Muscle of arm (tissue), 12 donors: ENCODE results near the gene KAT6B. TPM values are rescaled to one million over a fixed set of nuclear protein-coding genes. Genes with fewer than 3 reads are reported as not detected.

Experiments used
- DNase-seq: peaks from one replicate; pipeline ENCODE4 v3.0.0-alpha.2; 2013
- polyA plus RNA-seq, 12 donors: library from polyadenylated mRNA; unstranded; fragments of 120-200 nt; gene quantifications; one replicate each; pipeline ENCODE4 v1.2.1, GENCODE V29; 2013; ENCODE audit not compliant: insufficient read length in 12 of 12

The KAT6B gene
- polyA plus RNA-seq, 12 donors, result 17.6 to 37.1 (median 19.7) TPM; not detected in 1

GRCh38 chr10:75011221-75011620 is 184.8 kb downstream of the KAT6B start:
- DNase-seq, result no peak

GRCh38 chr10:75012471-75012870 is 186.1 kb downstream of the KAT6B start:
- no peak for DNase-seq

- no peak for DNase-seq
Observed at GRCh38 chr10:75013007-75013406, 186.6 kb downstream of the KAT6B start.

GRCh38 chr10:75013522-75013921 is 187.1 kb downstream of the KAT6B start:
- DNase-seq, result no peak

GRCh38 chr10:75014516-75015230 is 188.3 kb downstream of the KAT6B start:
- no peak for DNase-seq

- no peak for DNase-seq
Observed at GRCh38 chr10:75015442-75015841, 189.0 kb downstream of the KAT6B start.

- DNase-seq, result no peak
Observed at GRCh38 chr10:75016325-75016724, 189.9 kb downstream of the KAT6B start.

- no peak for DNase-seq
Observed at GRCh38 chr10:75018251-75018650, 191.9 kb downstream of the KAT6B start.

- no peak for DNase-seq
Observed at GRCh38 chr10:75018686-75019307, 192.4 kb downstream of the KAT6B start.

GRCh38 chr10:75019370-75019769 is 193.0 kb downstream of the KAT6B start:
- peak; percentile 27 for DNase-seq

GRCh38 chr10:75020168-75020567 is 193.8 kb downstream of the KAT6B start:
- no peak for DNase-seq

GRCh38 chr10:75021379-75022249 is 195.2 kb downstream of the KAT6B start:
- DNase-seq, result no peak

- no peak for DNase-seq
Observed at GRCh38 chr10:75023074-75023473, 196.7 kb downstream of the KAT6B start.

- no peak for DNase-seq
Observed at GRCh38 chr10:75024971-75025523, 198.6 kb downstream of the KAT6B start.

- DNase-seq, result no peak
Observed at GRCh38 chr10:75028049-75028448, 201.6 kb downstream of the KAT6B start.

- DNase-seq, result no peak
Observed at GRCh38 chr10:75028748-75029147, 202.3 kb downstream of the KAT6B start.

- no peak for DNase-seq
Observed at GRCh38 chr10:75029420-75029819, 203.0 kb downstream of the KAT6B start.

- peak; percentile 17 for DNase-seq
Observed at GRCh38 chr10:75029857-75030256, 203.5 kb downstream of the KAT6B start.

GRCh38 chr10:75030371-75030770 is 204.0 kb downstream of the KAT6B start:
- no peak for DNase-seq

GRCh38 chr10:75032119-75032518 is 205.7 kb downstream of the KAT6B start:
- no peak for DNase-seq

GRCh38 chr10:75032813-75033212 is 206.4 kb downstream of the KAT6B start:
- DNase-seq, result no peak

GRCh38 chr10:75033399-75034130 is 207.2 kb downstream of the KAT6B start:
- no peak for DNase-seq
